Neural cell (in vitro differentiated cells): ENCODE results near the gene OAT. TPM values are rescaled to one million over a fixed set of nuclear protein-coding genes. Genes with fewer than 3 reads are reported as not detected.

ENCODE experiments used
- H2AFZ ChIP-seq: fragments of 200-600, 300-800 bp; sonication (generic), shearing (Covaris generic); 2 replicates; pipeline ENCODE4 v1.6.0; 2014; ENCODE audit warnings: low read depth, mild to moderate bottlenecking, antibody characterized with exemption, low read length, moderate library complexity
- H3F3A ChIP-seq: fragments of 200-600 bp; shearing (Covaris generic); 2 replicates; pipeline ENCODE4 v1.6.1; 2016; ENCODE audit warnings: mild to moderate bottlenecking, moderate library complexity, mixed read lengths, antibody characterized with exemption, low read length; ENCODE audit not compliant: insufficient read depth, poor library complexity, severe bottlenecking
- H3K27ac ChIP-seq: fragments of 200-600, 300-800 bp; sonication (generic), shearing (Covaris generic); 2 replicates; pipeline ENCODE4 v1.5.1; 2014; ENCODE audit warnings: mild to moderate bottlenecking, low read length, moderate library complexity
- H3K27me3 ChIP-seq: fragments of 300-800, 200-600 bp; sonication (generic), shearing (Covaris generic); 2 replicates; pipeline ENCODE4 v1.6.0; 2014; ENCODE audit warnings: mild to moderate bottlenecking, low read depth, low read length, moderate library complexity; ENCODE audit not compliant: insufficient read depth
- H3K36me3 ChIP-seq: fragments of 300-800, 200-600 bp; sonication (generic), shearing (Covaris generic); 2 replicates; pipeline ENCODE4 v1.5.1; 2014; ENCODE audit warnings: mild to moderate bottlenecking, antibody characterized with exemption, low read length, moderate library complexity; ENCODE audit not compliant: insufficient read depth
- H3K4me2 ChIP-seq: fragments of 300-800, 200-600 bp; sonication (generic), shearing (Covaris generic); 2 replicates; pipeline ENCODE4 v1.6.0; 2014; ENCODE audit warnings: mild to moderate bottlenecking, low read length
- H3K4me3 ChIP-seq: fragments of 300-800, 200-600 bp; sonication (generic), shearing (Covaris generic); 2 replicates; pipeline ENCODE4 v1.5.1; 2014; ENCODE audit warnings: mild to moderate bottlenecking, low read length, moderate library complexity
- H3K79me2 ChIP-seq: fragments of 200-600 bp; shearing (Covaris generic); replicated peaks from 2 replicates; pipeline ENCODE4 v1.6.0; 2014; ENCODE audit warnings: mild to moderate bottlenecking, low read length, moderate library complexity; ENCODE audit not compliant: insufficient read depth
- H3K9ac ChIP-seq: fragments of 300-800, 200-600 bp; sonication (generic), shearing (Covaris generic); 2 replicates; pipeline ENCODE4 v1.6.1; 2016; ENCODE audit warnings: mild to moderate bottlenecking, low read length, mixed read lengths
- H3K9me2 ChIP-seq: fragments of 200-600 bp; shearing (Covaris generic); 2 replicates; pipeline ENCODE4 v1.6.1; 2016; ENCODE audit warnings: mild to moderate bottlenecking, low read length, mixed read lengths; ENCODE audit not compliant: insufficient read depth
- H3K9me3 ChIP-seq: fragments of 200-600, 300-800 bp; sonication (generic), shearing (Covaris generic); 2 replicates; pipeline ENCODE4 v1.6.1; 2016; ENCODE audit warnings: mild to moderate bottlenecking, mixed run types, low read length, moderate library complexity, mixed read lengths
- H4K20me1 ChIP-seq: fragments of 200-600 bp; shearing (Covaris generic); 2 replicates; pipeline ENCODE4 v1.6.1; 2016; ENCODE audit warnings: mild to moderate bottlenecking, mixed run types; ENCODE audit not compliant: insufficient read depth
- CTCF ChIP-seq: fragments of 450-650 bp; IDR thresholded peaks from 2 replicates; pipeline ENCODE4 v1.5.1; 2014; ENCODE audit warnings: antibody characterized with exemption, mild to moderate bottlenecking, moderate library complexity; ENCODE audit not compliant: poor library complexity, severe bottlenecking
- EP300 ChIP-seq: fragments of 450-650 bp; conservative IDR thresholded peaks from 2 replicates; pipeline ENCODE4 v1.6.1; 2014; ENCODE audit warnings: antibody characterized with exemption, mild to moderate bottlenecking, moderate library complexity; ENCODE audit not compliant: poor library complexity, severe bottlenecking
- EZH2 ChIP-seq: fragments of 200-600, 300-800 bp; shearing (Covaris generic), sonication (generic); IDR thresholded peaks from 2 replicates; pipeline ENCODE4 v1.6.1; 2014; ENCODE audit warnings: antibody characterized with exemption, low read length, borderline replicate concordance, mild to moderate bottlenecking; ENCODE audit not compliant: insufficient read depth, poor library complexity, severe bottlenecking
- MXI1 ChIP-seq: fragments of 450-650 bp; conservative IDR thresholded peaks from 2 replicates; pipeline ENCODE4 v1.6.1; 2014; ENCODE audit warnings: antibody characterized with exemption, mild to moderate bottlenecking; ENCODE audit not compliant: poor library complexity, severe bottlenecking
- POLR2AphosphoS5 ChIP-seq: IDR thresholded peaks from 2 replicates; pipeline ENCODE4 v1.6.1; 2012
- RAD21 ChIP-seq: fragments of 450-650 bp; conservative IDR thresholded peaks from 2 replicates; pipeline ENCODE4 v1.6.1; 2014; ENCODE audit warnings: antibody characterized with exemption, mild to moderate bottlenecking, moderate library complexity
- SMC3 ChIP-seq: fragments of 450-650 bp; conservative IDR thresholded peaks from 2 replicates; pipeline ENCODE4 v1.6.1; 2014; ENCODE audit warnings: antibody characterized with exemption, mild to moderate bottlenecking, moderate library complexity; ENCODE audit not compliant: poor library complexity
- TAF1 ChIP-seq: IDR thresholded peaks from 2 replicates; pipeline ENCODE4 v1.6.1; 2012; ENCODE audit warnings: low read depth
- polyA plus RNA-seq: library from polyadenylated mRNA; depleted of rRNA; stranded (reverse); fragments of >200 nt; gene quantifications from 2 replicates; pipeline ENCODE4 v1.2.3, GENCODE V29; 2014
- TF ChIP-seq, protein P1 (sequence below): IDR thresholded peaks from 2 replicates; pipeline ENCODE4 v1.6.1; 2012; ENCODE audit warnings: borderline replicate concordance

Gene OAT
- polyA plus RNA-seq, 1 donor from 2014 or later, result 132 TPM

DNA sequence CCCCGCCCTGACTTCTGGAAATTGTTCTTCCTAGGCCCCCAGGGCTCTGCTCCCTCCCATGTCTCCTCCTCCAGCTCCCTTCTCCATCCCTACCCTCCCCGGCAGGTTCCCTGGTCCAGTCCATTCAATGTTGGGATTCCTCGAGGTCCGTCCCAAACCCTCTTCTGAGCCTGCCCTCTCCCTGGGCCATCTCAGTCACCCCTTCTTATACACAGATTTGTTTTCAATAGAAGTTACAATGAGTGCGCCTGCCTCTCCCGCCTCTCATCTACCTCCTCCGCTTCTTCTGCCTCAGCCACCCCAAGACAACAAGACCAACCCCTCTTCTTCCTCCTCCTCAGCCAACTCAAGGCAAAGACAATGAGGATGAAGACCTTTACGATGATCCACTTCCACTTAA lies 67.9 kb downstream of the OAT start:
- no peaks in the 10 kb centered on the region for H3K27me3 ChIP-seq
- no peaks in the 10 kb centered on the region for H3K9me2 ChIP-seq
- H3K4me2 ChIP-seq, result no peak overlapping the region
- no peak for TF ChIP-seq SMC3
- TF ChIP-seq CTCF, result no peak
- TF ChIP-seq, protein P1, sequence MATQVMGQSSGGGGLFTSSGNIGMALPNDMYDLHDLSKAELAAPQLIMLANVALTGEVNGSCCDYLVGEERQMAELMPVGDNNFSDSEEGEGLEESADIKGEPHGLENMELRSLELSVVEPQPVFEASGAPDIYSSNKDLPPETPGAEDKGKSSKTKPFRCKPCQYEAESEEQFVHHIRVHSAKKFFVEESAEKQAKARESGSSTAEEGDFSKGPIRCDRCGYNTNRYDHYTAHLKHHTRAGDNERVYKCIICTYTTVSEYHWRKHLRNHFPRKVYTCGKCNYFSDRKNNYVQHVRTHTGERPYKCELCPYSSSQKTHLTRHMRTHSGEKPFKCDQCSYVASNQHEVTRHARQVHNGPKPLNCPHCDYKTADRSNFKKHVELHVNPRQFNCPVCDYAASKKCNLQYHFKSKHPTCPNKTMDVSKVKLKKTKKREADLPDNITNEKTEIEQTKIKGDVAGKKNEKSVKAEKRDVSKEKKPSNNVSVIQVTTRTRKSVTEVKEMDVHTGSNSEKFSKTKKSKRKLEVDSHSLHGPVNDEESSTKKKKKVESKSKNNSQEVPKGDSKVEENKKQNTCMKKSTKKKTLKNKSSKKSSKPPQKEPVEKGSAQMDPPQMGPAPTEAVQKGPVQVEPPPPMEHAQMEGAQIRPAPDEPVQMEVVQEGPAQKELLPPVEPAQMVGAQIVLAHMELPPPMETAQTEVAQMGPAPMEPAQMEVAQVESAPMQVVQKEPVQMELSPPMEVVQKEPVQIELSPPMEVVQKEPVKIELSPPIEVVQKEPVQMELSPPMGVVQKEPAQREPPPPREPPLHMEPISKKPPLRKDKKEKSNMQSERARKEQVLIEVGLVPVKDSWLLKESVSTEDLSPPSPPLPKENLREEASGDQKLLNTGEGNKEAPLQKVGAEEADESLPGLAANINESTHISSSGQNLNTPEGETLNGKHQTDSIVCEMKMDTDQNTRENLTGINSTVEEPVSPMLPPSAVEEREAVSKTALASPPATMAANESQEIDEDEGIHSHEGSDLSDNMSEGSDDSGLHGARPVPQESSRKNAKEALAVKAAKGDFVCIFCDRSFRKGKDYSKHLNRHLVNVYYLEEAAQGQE, result no peak
- no peak for TF ChIP-seq POLR2AphosphoS5
- TF ChIP-seq EP300, result no peak
- TF ChIP-seq MXI1, result no peak
- TF ChIP-seq TAF1, result no peak
- no peak for TF ChIP-seq EZH2
- no peak for TF ChIP-seq RAD21
- no peak overlapping the region for H3K4me3 ChIP-seq
- H3K9me3 ChIP-seq, result no peaks in the 10 kb centered on the region
- no peaks in the 10 kb centered on the region for H3F3A ChIP-seq
- no peaks in the 10 kb centered on the region for H4K20me1 ChIP-seq
- no peak overlapping the region for H2AFZ ChIP-seq
- H3K36me3 ChIP-seq, result no peaks in the 10 kb centered on the region
- H3K79me2 ChIP-seq, result no peaks in the 10 kb centered on the region
- no peak overlapping the region for H3K9ac ChIP-seq
- no peak overlapping the region for H3K27ac ChIP-seq

GRCh38 chr10:124349996-124350280 lies 68.8 kb downstream of the OAT start:
- H3K4me3 ChIP-seq, result no peak overlapping the region
- no peak overlapping the region for H2AFZ ChIP-seq
- H3K9me3 ChIP-seq, result no peaks in the 10 kb centered on the region
- no peaks in the 10 kb centered on the region for H3K79me2 ChIP-seq
- H3K9me2 ChIP-seq, result no peaks in the 10 kb centered on the region
- H3K4me2 ChIP-seq, result no peak overlapping the region
- no peak overlapping the region for H3K27ac ChIP-seq
- no peaks in the 10 kb centered on the region for H3K36me3 ChIP-seq
- TF ChIP-seq CTCF, result no peak
- no peak for TF ChIP-seq SMC3
- TF ChIP-seq, protein P1, result no peak
- no peak for TF ChIP-seq RAD21
- no peak for TF ChIP-seq TAF1
- TF ChIP-seq EP300, result no peak
- TF ChIP-seq EZH2, result no peak
- TF ChIP-seq MXI1, result no peak
- TF ChIP-seq POLR2AphosphoS5, result no peak
- no peaks in the 10 kb centered on the region for H3F3A ChIP-seq
- no peaks in the 10 kb centered on the region for H4K20me1 ChIP-seq
- no peak overlapping the region for H3K9ac ChIP-seq
- H3K27me3 ChIP-seq, result no peaks in the 10 kb centered on the region
